HepG2 (cell line): ENCODE results near the gene SCIN. TPM values are rescaled to one million over a fixed set of nuclear protein-coding genes. Genes with fewer than 3 reads are reported as not detected.

Source experiments
- ATAC-seq: fragments of 200-7000 bp; cut with Tn5 transposase; 3 replicates; pipeline ENCODE4 v1.9.1; 2020; ENCODE audit warnings: mild to moderate bottlenecking, moderate library complexity
- BruUV-seq: library from RNA; stranded (reverse); fragments of 400-500 nt; replicated peaks from 2 replicates; lab custom pipeline; 2021; lab: Mats Ljungman, UMichigan
- CTCF ChIA-PET: fragments of 300-600 bp; formaldehyde crosslinking; extraction: SDS; loops from one replicate; lab custom pipeline; 2021; ENCODE audit warnings: low total read pairs, inconsistent platforms, low intra/inter-chr PET ratio; lab: Yijun Ruan, JAX
- POLR2A ChIA-PET: fragments of 350-600 bp; sonication (Branson Sonifier 250); formaldehyde crosslinking; loops from one replicate; lab custom pipeline; 2020; ENCODE audit warnings: antibody characterized with exemption, inconsistent platforms; lab: Yijun Ruan, JAX
- DNase-seq: peaks from one replicate; pipeline ENCODE4 v3.0.0-alpha.2; 2015; ENCODE audit warnings: low spot score
- FAIRE-seq: peaks from 3 replicates; lab custom pipeline; 2011; peaks lifted over from hg19 to GRCh38; lab: Jason Lieb, UNC
- H2AFZ ChIP-seq: one replicate; pipeline ENCODE4 v1.6.1; 2011; ENCODE audit warnings: low read length, inconsistent platforms
- H3K27ac ChIP-seq: fragments of 300-600 bp; 3 replicates; pipeline ENCODE4 v1.8.0; 2011; ENCODE audit warnings: mixed run types, mild to moderate bottlenecking, mixed read lengths, low read length, inconsistent platforms; ENCODE audit not compliant: insufficient read depth; ENCODE audit errors: extremely low read length
- H3K27me3 ChIP-seq, 2 experiments: fragments of 200-600 bp in 1 of 2; 2 replicates in 1 of 2; 3 replicates in 1 of 2; pipeline versions ENCODE4 v1.6.0 to v1.8.0; 2011; ENCODE audit warnings: low read length in 2 of 2, mild to moderate bottlenecking in 2 of 2, moderate library complexity in 2 of 2, inconsistent platforms in 1 of 2; ENCODE audit not compliant: insufficient read depth in 2 of 2, control insufficient read depth in 1 of 2
- H3K36me3 ChIP-seq, 2 experiments: fragments of 200-600 bp in 1 of 2; replicated peaks in 1 of 2; 2 replicates in 1 of 2; 3 replicates in 1 of 2; pipeline versions ENCODE4 v1.5.1 to v1.8.0; 2011; ENCODE audit warnings: low read length in 2 of 2, inconsistent platforms in 1 of 2; ENCODE audit not compliant: insufficient read depth in 2 of 2, control insufficient read depth in 1 of 2
- H3K4me1 ChIP-seq: 2 replicates; pipeline ENCODE4 v1.5.1; 2012; ENCODE audit warnings: low read length, inconsistent platforms; ENCODE audit not compliant: insufficient read depth
- H3K4me2 ChIP-seq: 2 replicates; pipeline ENCODE4 v1.6.0; 2011; ENCODE audit warnings: low read depth, low read length, inconsistent platforms
- H3K4me3 ChIP-seq, 3 experiments: fragments of 200-600 bp in 1 of 3; sonication (generic), shearing (Covaris generic) in 1 of 3; replicated peaks in 1 of 3; 2 replicates each; pipeline ENCODE4 v1.5.1; 2011 to 2016; ENCODE audit warnings: low read length in 3 of 3, inconsistent platforms in 2 of 3, low read depth in 2 of 3, mild to moderate bottlenecking in 2 of 3, control low read depth in 1 of 3, mixed read lengths in 1 of 3; ENCODE audit not compliant: insufficient read depth in 1 of 3
- H3K79me2 ChIP-seq: one replicate; pipeline ENCODE4 v1.6.1; 2011; ENCODE audit warnings: low read length, inconsistent platforms; ENCODE audit not compliant: insufficient read depth
- H3K9ac ChIP-seq: 2 replicates; pipeline ENCODE4 v1.6.0; 2011; ENCODE audit warnings: mild to moderate bottlenecking, low read depth, low read length, inconsistent platforms; ENCODE audit not compliant: insufficient read depth
- H3K9me3 ChIP-seq: 2 replicates; pipeline ENCODE4 v1.5.1; 2012; ENCODE audit warnings: mild to moderate bottlenecking, low read length
- H4K20me1 ChIP-seq: 2 replicates; pipeline ENCODE4 v1.6.0; 2011; ENCODE audit warnings: inconsistent platforms, mild to moderate bottlenecking, low read length, moderate library complexity; ENCODE audit not compliant: insufficient read depth
- EP300 ChIP-seq, 3 experiments: sonication (generic) in 1 of 3; formaldehyde crosslinking in 1 of 3; IDR thresholded peaks; 2 replicates each; pipeline versions ENCODE4 v1.5.1 to v1.6.1; 2011 to 2020; ENCODE audit warnings: low read depth in 2 of 3, low read length in 2 of 3, borderline replicate concordance in 1 of 3, improper control_type of control experiment in 1 of 3, mild to moderate bottlenecking in 1 of 3, missing genetic modification reagents in 1 of 3, moderate library complexity in 1 of 3
- KDM6A ChIP-seq: IDR thresholded peaks from 2 replicates; pipeline ENCODE4 v1.6.1; 2016; ENCODE audit warnings: low read depth
- MAFF ChIP-seq: IDR thresholded peaks from 2 replicates; pipeline ENCODE4 v1.6.1; 2011; ENCODE audit warnings: low read depth, low read length, improper control_type of control experiment
- PPARG ChIP-seq: conservative IDR thresholded peaks from 2 replicates; pipeline ENCODE4 v1.6.1; 2016; ENCODE audit warnings: missing biosample characterization, missing genetic modification reagents
- SAFB2 ChIP-seq: sonication (generic); formaldehyde crosslinking; IDR thresholded peaks from 2 replicates; pipeline ENCODE4 v1.5.1; 2020; ENCODE audit warnings: missing genetic modification reagents, low read depth, mild to moderate bottlenecking, borderline replicate concordance
- SMC3 ChIP-seq: IDR thresholded peaks from 2 replicates; pipeline ENCODE4 v1.6.1; 2011; ENCODE audit warnings: low read length, improper control_type of control experiment
- ZMYM2 ChIP-seq: sonication (generic); formaldehyde crosslinking; IDR thresholded peaks from 2 replicates; pipeline ENCODE4 v1.8.0; 2022; ENCODE audit warnings: mild to moderate bottlenecking, missing genetic modification reagents
- ZNF546 ChIP-seq: sonication (generic); formaldehyde crosslinking; conservative IDR thresholded peaks from 2 replicates; pipeline ENCODE4 v1.8.1; 2023; ENCODE audit warnings: mild to moderate bottlenecking, missing genetic modification reagents
- ZNF703 ChIP-seq: sonication (generic); formaldehyde crosslinking; IDR thresholded peaks from 2 replicates; pipeline ENCODE4 v1.5.1; 2020; ENCODE audit warnings: missing genetic modification reagents, mild to moderate bottlenecking, moderate library complexity, borderline replicate concordance
- WGBS: methylation state at CpG from one replicate; pipeline ENCODE4 v1.1.6; 2017; ENCODE audit warnings: low lambda C conversion rate; 5-methylcytosine and 5-hydroxymethylcytosine counted together
- in situ Hi-C: cut with HindIII; loops from 2 replicates; pipeline ENCODE4 v1.10.0; 2017; ENCODE audit warnings: low pct_unique_long_range_greater_than_20kb; ENCODE audit not compliant: extremely low pct_ligation_motif_present
- intact Hi-C: fragments of 100-400 bp; cut with micrococcal nuclease; formaldehyde crosslinking; loops from one replicate; pipeline ENCODE4 v1.10.0; 2022; ENCODE audit not compliant: unreplicated experiment
- polyA plus RNA-seq, 8 experiments: library from polyadenylated mRNA; depleted of rRNA in 3 of 8; stranded (reverse) in 7 of 8; unstranded in 1 of 8; fragments of >200 nt; fragmentation: Illumina TruSeq in 4 of 8; extraction: Trizol in 4 of 8; gene quantifications; 2 replicates each; pipeline versions ENCODE4 v1.2.1 to v1.2.3, GENCODE V29; 2011 to 2016; ENCODE audit warnings: low read depth in 4 of 8, missing spikeins in 1 of 8, mixed read lengths in 1 of 8; ENCODE audit not compliant: insufficient read depth in 1 of 8
- total RNA-seq, 5 experiments: library from RNA; depleted of rRNA; stranded (reverse); fragments of >200 nt; fragmentation: Illumina TruSeq; extraction: Trizol; gene quantifications; 2 replicates each; pipeline ENCODE4 v1.2.3, GENCODE V29; 2016; ENCODE audit warnings: low read depth in 1 of 5
- TF ChIP-seq, protein P1 (sequence below): IDR thresholded peaks from 2 replicates; pipeline ENCODE4 v1.6.1; 2016; ENCODE audit warnings: mild to moderate bottlenecking
- TF ChIP-seq, protein P2 (sequence below): sonication (generic); formaldehyde crosslinking; IDR thresholded peaks from 2 replicates; pipeline ENCODE4 v1.5.0; 2020; ENCODE audit warnings: missing genetic modification reagents
- TF ChIP-seq, protein P3 (sequence below), 2 experiments: fragments of 450-650 bp in 1 of 2; sonication (generic) in 1 of 2; formaldehyde crosslinking in 1 of 2; IDR thresholded peaks; 2 replicates each; pipeline versions ENCODE4 v1.6.1 to v1.8.0; 2016 to 2022; ENCODE audit warnings: antibody characterized with exemption in 1 of 2, mild to moderate bottlenecking in 1 of 2, missing genetic modification reagents in 1 of 2

SCIN gene
- total and polyA plus RNA-seq, 2 of the 13 experiments (the other 11 are each of a cell fraction or from before 2014, with no cell fraction given) = not detected

- Histone ChIP-seq H3K36me3 (no peaks in the 10 kb centered on the region), H3K9me3 (no peaks in the 10 kb centered on the region), H4K20me1 (no peaks in the 10 kb centered on the region), H3K9ac (peak overlapping the region; percentile 83), H3K27ac (peak overlapping the region; percentile 92), H3K4me3 (peak overlapping the region; percentile 86 to 95 (median 92)), H3K27me3 (no peaks in the 10 kb centered on the region), H2AFZ (no peak overlapping the region), H3K79me2 (peaks cover 33% of the 10 kb centered on the region), H3K4me2 (peak overlapping the region; percentile 74), H3K4me1 (peaks cover 38% of the 10 kb centered on the region)
- no peak for FAIRE-seq
- ATAC-seq = peak; percentile 22
- CTCF ChIA-PET = interaction anchor here (1.1 to 2.2 kb wide), 3 partner anchors 49 to 575 kb away, joined by 3 to 11 read pairs (median 8); no protein-coding TSS in a partner anchor
- POLR2A ChIA-PET = interaction anchor here (0.9 to 3.7 kb wide), 23 partner anchors 8 to 575 kb away, joined by 3 to 20 read pairs (median 4); partner anchors contain the start of gene TMEM106B
- no peak for DNase-seq
- WGBS = 2% methylated on average over 12 of the region's 12 CpGs
- in situ Hi-C loops (loop anchor here (10.0 to 25.0 kb wide), 2 partner anchors 425 to 487 kb away; no protein-coding TSS in a partner anchor), intact Hi-C loops (loop anchor here (1.0 to 2.0 kb wide), 6 partner anchors 47 to 576 kb away; no protein-coding TSS in a partner anchor)
- BruUV-seq = no TSS peak
- TF ChIP-seq ZMYM2 (no peak), SAFB2 (CRISPR knock-in tag) (no peak), KDM6A (CRISPR knock-in tag) (no peak), SMC3 (0 out of 2 replicates have a peak, but pooled peaks have one; percentile 0), ZNF703 (CRISPR knock-in tag) (no peak), ZNF546 (no peak), PPARG (CRISPR knock-in tag) (no peak), MAFF (peak; percentile 82), EP300 (IDR thresholded peaks at IDR 0.05; ENCODE audit: low read depth in 2 of 2, low read length in 2 of 2) (no peak), EP300 (CRISPR knock-in tag; IDR thresholded peaks at IDR 0.05; ENCODE audit: borderline replicate concordance) (no peak)
- TF ChIP-seq, protein P1, sequence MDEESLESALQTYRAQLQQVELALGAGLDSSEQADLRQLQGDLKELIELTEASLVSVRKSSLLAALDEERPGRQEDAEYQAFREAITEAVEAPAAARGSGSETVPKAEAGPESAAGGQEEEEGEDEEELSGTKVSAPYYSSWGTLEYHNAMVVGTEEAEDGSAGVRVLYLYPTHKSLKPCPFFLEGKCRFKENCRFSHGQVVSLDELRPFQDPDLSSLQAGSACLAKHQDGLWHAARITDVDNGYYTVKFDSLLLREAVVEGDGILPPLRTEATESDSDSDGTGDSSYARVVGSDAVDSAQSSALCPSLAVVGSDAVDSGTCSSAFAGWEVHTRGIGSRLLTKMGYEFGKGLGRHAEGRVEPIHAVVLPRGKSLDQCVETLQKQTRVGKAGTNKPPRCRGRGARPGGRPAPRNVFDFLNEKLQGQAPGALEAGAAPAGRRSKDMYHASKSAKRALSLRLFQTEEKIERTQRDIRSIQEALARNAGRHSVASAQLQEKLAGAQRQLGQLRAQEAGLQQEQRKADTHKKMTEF (CRISPR knock-in tag) = no peak
- TF ChIP-seq, protein P2, sequence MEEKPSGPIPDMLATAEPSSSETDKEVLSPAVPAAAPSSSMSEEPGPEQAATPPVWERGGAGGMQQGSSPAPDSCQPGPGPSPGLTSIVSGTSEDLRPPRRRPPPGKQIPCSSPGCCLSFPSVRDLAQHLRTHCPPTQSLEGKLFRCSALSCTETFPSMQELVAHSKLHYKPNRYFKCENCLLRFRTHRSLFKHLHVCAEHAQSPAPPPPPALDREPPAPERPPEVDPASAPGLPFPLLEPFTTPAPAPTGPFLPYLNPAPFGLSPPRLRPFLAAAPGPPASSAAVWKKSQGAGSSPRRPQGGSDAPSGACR (CRISPR knock-in tag) = no peak
- TF ChIP-seq, protein P3, sequence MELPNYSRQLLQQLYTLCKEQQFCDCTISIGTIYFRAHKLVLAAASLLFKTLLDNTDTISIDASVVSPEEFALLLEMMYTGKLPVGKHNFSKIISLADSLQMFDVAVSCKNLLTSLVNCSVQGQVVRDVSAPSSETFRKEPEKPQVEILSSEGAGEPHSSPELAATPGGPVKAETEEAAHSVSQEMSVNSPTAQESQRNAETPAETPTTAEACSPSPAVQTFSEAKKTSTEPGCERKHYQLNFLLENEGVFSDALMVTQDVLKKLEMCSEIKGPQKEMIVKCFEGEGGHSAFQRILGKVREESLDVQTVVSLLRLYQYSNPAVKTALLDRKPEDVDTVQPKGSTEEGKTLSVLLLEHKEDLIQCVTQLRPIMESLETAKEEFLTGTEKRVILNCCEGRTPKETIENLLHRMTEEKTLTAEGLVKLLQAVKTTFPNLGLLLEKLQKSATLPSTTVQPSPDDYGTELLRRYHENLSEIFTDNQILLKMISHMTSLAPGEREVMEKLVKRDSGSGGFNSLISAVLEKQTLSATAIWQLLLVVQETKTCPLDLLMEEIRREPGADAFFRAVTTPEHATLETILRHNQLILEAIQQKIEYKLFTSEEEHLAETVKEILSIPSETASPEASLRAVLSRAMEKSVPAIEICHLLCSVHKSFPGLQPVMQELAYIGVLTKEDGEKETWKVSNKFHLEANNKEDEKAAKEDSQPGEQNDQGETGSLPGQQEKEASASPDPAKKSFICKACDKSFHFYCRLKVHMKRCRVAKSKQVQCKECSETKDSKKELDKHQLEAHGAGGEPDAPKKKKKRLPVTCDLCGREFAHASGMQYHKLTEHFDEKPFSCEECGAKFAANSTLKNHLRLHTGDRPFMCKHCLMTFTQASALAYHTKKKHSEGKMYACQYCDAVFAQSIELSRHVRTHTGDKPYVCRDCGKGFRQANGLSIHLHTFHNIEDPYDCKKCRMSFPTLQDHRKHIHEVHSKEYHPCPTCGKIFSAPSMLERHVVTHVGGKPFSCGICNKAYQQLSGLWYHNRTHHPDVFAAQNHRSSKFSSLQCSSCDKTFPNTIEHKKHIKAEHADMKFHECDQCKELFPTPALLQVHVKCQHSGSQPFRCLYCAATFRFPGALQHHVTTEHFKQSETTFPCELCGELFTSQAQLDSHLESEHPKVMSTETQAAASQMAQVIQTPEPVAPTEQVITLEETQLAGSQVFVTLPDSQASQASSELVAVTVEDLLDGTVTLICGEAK (IDR thresholded peaks at IDR 0.05) = no peak
- TF ChIP-seq, protein P3 (CRISPR knock-in tag; IDR thresholded peaks at IDR 0.05) = no peak
Observed at GRCh38 chr7:12687718-12688171, 117.2 kb downstream of the SCIN start.
